HEK293 (cell line): ENCODE data around the gene GARIN5B.

Experiments
- CTCF ChIA-PET: fragments of 350-600 bp; formaldehyde crosslinking; extraction: SDS; loops from one replicate; lab custom pipeline; 2021; ENCODE audit warnings: antibody characterized with exemption; lab: Yijun Ruan, JAX
- POLR2A ChIA-PET: fragments of 300-600 bp; formaldehyde crosslinking; extraction: SDS; loops from one replicate; lab custom pipeline; 2020; ENCODE audit warnings: antibody characterized with exemption, inconsistent platforms; lab: Yijun Ruan, JAX
- H3K27ac ChIP-seq: fragments of 200-500 bp; sonication (Bioruptor generic); 2 replicates; pipeline ENCODE4 v1.5.1; 2014; ENCODE audit warnings: low read depth, low read length, control low read depth, inconsistent platforms; ENCODE audit errors: extremely low read depth
- H3K36me3 ChIP-seq, 2 experiments: fragments of 200-500 bp in 1 of 2; sonication (Bioruptor generic) in 1 of 2; 1 replicate in 1 of 2; 2 replicates in 1 of 2; pipeline ENCODE4 v1.5.1; 2014 to 2017; ENCODE audit warnings: inconsistent platforms in 2 of 2, low read length in 2 of 2; ENCODE audit not compliant: control insufficient read depth in 2 of 2, insufficient read depth in 1 of 2
- H3K4me1 ChIP-seq: fragments of 200-500 bp; sonication (Bioruptor generic); 2 replicates; pipeline ENCODE4 v1.5.1; 2014; ENCODE audit warnings: mild to moderate bottlenecking, low read length, inconsistent platforms; ENCODE audit not compliant: control insufficient read depth, insufficient read depth
- H3K4me3 ChIP-seq: 2 replicates; pipeline ENCODE4 v1.5.1; 2011; ENCODE audit warnings: low read depth, mild to moderate bottlenecking, control low read depth, low read length, moderate library complexity
- H3K9me3 ChIP-seq: fragments of 200-500 bp; sonication (Bioruptor generic); 2 replicates; pipeline ENCODE4 v1.5.1; 2014; ENCODE audit warnings: low read depth, low read length, inconsistent platforms; ENCODE audit not compliant: control insufficient read depth, insufficient read depth
- EGR2 ChIP-seq: fragments of 450-650 bp; formaldehyde crosslinking; IDR thresholded peaks from 2 replicates; pipeline ENCODE4 v1.5.1; 2016; ENCODE audit warnings: low read depth, missing biosample characterization, missing genetic modification characterization
- GFI1B ChIP-seq: fragments of 450-650 bp; formaldehyde crosslinking; IDR thresholded peaks from 2 replicates; pipeline ENCODE4 v1.5.1; 2016; ENCODE audit warnings: missing biosample characterization, missing genetic modification characterization
- KLF8 ChIP-seq: fragments of 450-650 bp; formaldehyde crosslinking; IDR thresholded peaks from 2 replicates; pipeline ENCODE4 v1.5.1; 2016; ENCODE audit warnings: missing biosample characterization, missing genetic modification characterization
- KLF9 ChIP-seq: fragments of 450-650 bp; formaldehyde crosslinking; IDR thresholded peaks from 2 replicates; pipeline ENCODE4 v1.5.1; 2016; ENCODE audit warnings: missing biosample characterization, missing genetic modification characterization, low read depth
- PRDM1 ChIP-seq: fragments of 450-650 bp; formaldehyde crosslinking; IDR thresholded peaks from 2 replicates; pipeline ENCODE4; 2016; ENCODE audit warnings: missing biosample characterization, missing genetic modification characterization
- ZFP41 ChIP-seq: fragments of 450-650 bp; formaldehyde crosslinking; IDR thresholded peaks from 2 replicates; pipeline ENCODE4 v1.5.1; 2016; ENCODE audit warnings: missing biosample characterization, missing genetic modification characterization, borderline replicate concordance
- ZIC2 ChIP-seq: fragments of 450-650 bp; formaldehyde crosslinking; IDR thresholded peaks from 2 replicates; pipeline ENCODE4 v1.5.1; 2016; ENCODE audit warnings: missing biosample characterization, missing genetic modification characterization
- ZNF132 ChIP-seq: fragments of 450-650 bp; formaldehyde crosslinking; IDR thresholded peaks from 2 replicates; pipeline ENCODE4 v1.5.1; 2017; ENCODE audit warnings: missing biosample characterization, missing genetic modification characterization, borderline replicate concordance
- ZNF133 ChIP-seq: fragments of 450-650 bp; formaldehyde crosslinking; IDR thresholded peaks from 2 replicates; pipeline ENCODE4 v1.5.1; 2016; ENCODE audit warnings: missing biosample characterization, missing genetic modification characterization
- ZNF157 ChIP-seq: fragments of 450-650 bp; formaldehyde crosslinking; IDR thresholded peaks from 2 replicates; pipeline ENCODE4 v1.5.1; 2016; ENCODE audit warnings: missing biosample characterization, missing genetic modification characterization
- ZNF169 ChIP-seq: fragments of 450-650 bp; formaldehyde crosslinking; IDR thresholded peaks from 2 replicates; pipeline ENCODE4 v1.5.1; 2016; ENCODE audit warnings: missing biosample characterization, missing genetic modification characterization
- ZNF184 ChIP-seq: fragments of 450-650 bp; IDR thresholded peaks from 2 replicates; pipeline ENCODE4 v1.5.1; 2018; ENCODE audit warnings: missing biosample characterization, mild to moderate bottlenecking, missing genetic modification characterization
- ZNF202 ChIP-seq: fragments of 450-650 bp; formaldehyde crosslinking; IDR thresholded peaks from 2 replicates; pipeline ENCODE4 v1.5.1; 2016; ENCODE audit warnings: missing biosample characterization, missing genetic modification characterization, borderline replicate concordance
- ZNF211 ChIP-seq: fragments of 450-650 bp; formaldehyde crosslinking; IDR thresholded peaks from 2 replicates; pipeline ENCODE4 v1.5.1; 2016; ENCODE audit warnings: low read depth, missing biosample characterization, missing genetic modification characterization
- ZNF221 ChIP-seq: fragments of 450-650 bp; formaldehyde crosslinking; IDR thresholded peaks from 2 replicates; pipeline ENCODE4 v1.5.1; 2017; ENCODE audit warnings: missing biosample characterization, missing genetic modification characterization, borderline replicate concordance
- ZNF274 ChIP-seq, 2 experiments: fragments of 200-500 bp in 1 of 2; fragments of 450-650 bp in 1 of 2; sonication (Bioruptor generic) in 1 of 2; formaldehyde crosslinking in 1 of 2; IDR thresholded peaks; 2 replicates each; pipeline versions ENCODE4 v1.5.1 to v1.6.1; 2014 to 2016; ENCODE audit warnings: borderline replicate concordance in 1 of 2, inconsistent platforms in 1 of 2, low read length in 1 of 2, missing biosample characterization in 1 of 2, missing genetic modification characterization in 1 of 2
- ZNF311 ChIP-seq: fragments of 450-650 bp; formaldehyde crosslinking; IDR thresholded peaks from 2 replicates; pipeline ENCODE4 v1.5.1; 2017; ENCODE audit warnings: missing biosample characterization, missing genetic modification characterization, borderline replicate concordance
- ZNF350 ChIP-seq: fragments of 450-650 bp; formaldehyde crosslinking; IDR thresholded peaks from 2 replicates; pipeline ENCODE4 v1.5.0; 2017; ENCODE audit warnings: missing biosample characterization, mild to moderate bottlenecking, missing genetic modification characterization
- ZNF433 ChIP-seq: fragments of 450-650 bp; formaldehyde crosslinking; IDR thresholded peaks from 2 replicates; pipeline ENCODE4 v1.5.1; 2016; ENCODE audit warnings: missing biosample characterization, missing genetic modification characterization, low read depth
- ZNF449 ChIP-seq: fragments of 450-650 bp; formaldehyde crosslinking; IDR thresholded peaks from 2 replicates; pipeline ENCODE4 v1.5.1; 2017; ENCODE audit warnings: missing biosample characterization, mild to moderate bottlenecking, missing genetic modification characterization, moderate library complexity
- ZNF518A ChIP-seq: fragments of 450-650 bp; formaldehyde crosslinking; conservative IDR thresholded peaks from 2 replicates; pipeline ENCODE4 v1.5.1; 2016; ENCODE audit warnings: low read depth, missing biosample characterization, missing genetic modification characterization
- ZNF549 ChIP-seq: fragments of 450-650 bp; IDR thresholded peaks from 2 replicates; pipeline ENCODE4 v1.5.1; 2018; ENCODE audit warnings: missing biosample characterization, missing genetic modification characterization, mild to moderate bottlenecking, inconsistent platforms, moderate library complexity
- ZNF580 ChIP-seq: fragments of 450-650 bp; formaldehyde crosslinking; IDR thresholded peaks from 2 replicates; pipeline ENCODE4 v1.5.1; 2016; ENCODE audit warnings: missing biosample characterization, missing genetic modification characterization
- ZNF585B ChIP-seq: fragments of 450-650 bp; formaldehyde crosslinking; IDR thresholded peaks from 2 replicates; pipeline ENCODE4 v1.5.1; 2016; ENCODE audit warnings: missing biosample characterization, missing genetic modification characterization
- ZNF626 ChIP-seq: fragments of 450-650 bp; sonication (Bioruptor Pico); formaldehyde crosslinking; IDR thresholded peaks from 2 replicates; pipeline ENCODE4 v1.5.1; 2018; ENCODE audit warnings: missing biosample characterization, missing genetic modification characterization, inconsistent platforms
- ZNF658 ChIP-seq: fragments of 450-650 bp; formaldehyde crosslinking; IDR thresholded peaks from 2 replicates; pipeline ENCODE4; 2016; ENCODE audit warnings: missing biosample characterization, missing genetic modification characterization
- ZNF670 ChIP-seq: fragments of 450-650 bp; formaldehyde crosslinking; IDR thresholded peaks from 2 replicates; pipeline ENCODE4 v1.5.1; 2016; ENCODE audit warnings: missing biosample characterization, missing genetic modification characterization, low read depth
- ZNF792 ChIP-seq: fragments of 450-650 bp; formaldehyde crosslinking; IDR thresholded peaks from 2 replicates; pipeline ENCODE4 v1.5.1; 2016; ENCODE audit warnings: missing biosample characterization, missing genetic modification characterization
- ZSCAN16 ChIP-seq: fragments of 450-650 bp; formaldehyde crosslinking; IDR thresholded peaks from 2 replicates; pipeline ENCODE4 v1.5.1; 2016; ENCODE audit warnings: missing biosample characterization, missing genetic modification characterization
- ZSCAN4 ChIP-seq: fragments of 450-650 bp; formaldehyde crosslinking; IDR thresholded peaks from 2 replicates; pipeline ENCODE4 v1.5.1; 2017; ENCODE audit warnings: missing biosample characterization, missing genetic modification characterization

The GARIN5B gene

GRCh38 chr19:55339105-55339888 is 23.8 kb downstream of the GARIN5B start, which contains the start of gene KMT5C:
Gene KMT5C (plus strand): TSS chr19:55339876. CDS start chr19:55341937, 2,061 bp downstream.
- Histone ChIP-seq H3K4me1 (peaks cover 14% of the 10 kb centered on the region), H3K4me3 (peak within 1 kb of the TSS; percentile 88), H3K27ac (peak within 1 kb of the TSS; percentile 89), H3K36me3 (peaks cover 3 to 27% of the 10 kb centered on the region in 2 experiments), H3K9me3 (no peaks in the 10 kb centered on the region)
- ChIA-PET CTCF (interaction anchor here (0.5 to 2.0 kb wide), 20 partner anchors 9 to 267 kb away, joined by 3 to 17 read pairs (median 4); partner anchors contain the start of gene ZNF865), POLR2A (interaction anchor here (0.6 to 2.4 kb wide), 55 partner anchors 8 to 315 kb away, joined by 3 to 95 read pairs (median 4); partner anchors contain the start of genes BRSK1, FIZ1, GARIN5B and HSPBP1)
- TF ChIP-seq PRDM1 (tag by site-specific recombination) (peak; percentile 98), ZNF670 (no peak), ZNF157 (tag by site-specific recombination) (no peak), ZNF184 (no peak), ZIC2 (no peak), ZNF350 (no peak), EGR2 (tag by site-specific recombination) (peak; percentile 95), ZSCAN4 (tag by site-specific recombination) (no peak), ZNF658 (tag by site-specific recombination) (no peak), ZNF169 (tag by site-specific recombination) (no peak), ZNF133 (tag by site-specific recombination) (no peak), ZFP41 (no peak), ZNF580 (0 out of 2 replicates have a peak, but pooled peaks have one; percentile 6), ZNF449 (tag by site-specific recombination) (no peak), ZNF549 (tag by site-specific recombination) (no peak), ZNF626 (tag by site-specific recombination) (no peak), ZNF518A (tag by site-specific recombination) (no peak), ZNF221 (tag by site-specific recombination) (no peak), ZNF132 (no peak), ZNF211 (no peak), ZNF585B (tag by site-specific recombination) (no peak), ZNF792 (tag by site-specific recombination) (no peak), ZNF311 (tag by site-specific recombination) (no peak), KLF8 (tag by site-specific recombination) (peak; percentile 82), ZNF274 (IDR thresholded peaks at IDR 0.05; ENCODE audit: low read length) (no peak), ZNF274 (tag by site-specific recombination; IDR thresholded peaks at IDR 0.05; ENCODE audit: borderline replicate concordance) (no peak), KLF9 (tag by site-specific recombination) (peak; percentile 98), ZSCAN16 (tag by site-specific recombination) (no peak), ZNF202 (tag by site-specific recombination) (no peak), ZNF433 (tag by site-specific recombination) (no peak), GFI1B (tag by site-specific recombination) (no peak)
